OCI-LY3 (cell line): ENCODE data around the gene BICD1.

Experiments used
- EZH2phosphoT487 ChIP-seq: fragments of 200-600 bp; shearing (Covaris generic); IDR thresholded peaks from 2 replicates; pipeline ENCODE4 v1.6.1; 2018; ENCODE audit warnings: antibody characterized with exemption, mixed run types, low read depth
- TF ChIP-seq, protein P1 (sequence below): fragments of 200-600, 300-600 bp; sonication (generic); IDR thresholded peaks from 2 replicates; pipeline ENCODE4 v1.5.1; 2014; ENCODE audit warnings: antibody characterized with exemption, low read length, low read depth

- TF ChIP-seq, protein P1, sequence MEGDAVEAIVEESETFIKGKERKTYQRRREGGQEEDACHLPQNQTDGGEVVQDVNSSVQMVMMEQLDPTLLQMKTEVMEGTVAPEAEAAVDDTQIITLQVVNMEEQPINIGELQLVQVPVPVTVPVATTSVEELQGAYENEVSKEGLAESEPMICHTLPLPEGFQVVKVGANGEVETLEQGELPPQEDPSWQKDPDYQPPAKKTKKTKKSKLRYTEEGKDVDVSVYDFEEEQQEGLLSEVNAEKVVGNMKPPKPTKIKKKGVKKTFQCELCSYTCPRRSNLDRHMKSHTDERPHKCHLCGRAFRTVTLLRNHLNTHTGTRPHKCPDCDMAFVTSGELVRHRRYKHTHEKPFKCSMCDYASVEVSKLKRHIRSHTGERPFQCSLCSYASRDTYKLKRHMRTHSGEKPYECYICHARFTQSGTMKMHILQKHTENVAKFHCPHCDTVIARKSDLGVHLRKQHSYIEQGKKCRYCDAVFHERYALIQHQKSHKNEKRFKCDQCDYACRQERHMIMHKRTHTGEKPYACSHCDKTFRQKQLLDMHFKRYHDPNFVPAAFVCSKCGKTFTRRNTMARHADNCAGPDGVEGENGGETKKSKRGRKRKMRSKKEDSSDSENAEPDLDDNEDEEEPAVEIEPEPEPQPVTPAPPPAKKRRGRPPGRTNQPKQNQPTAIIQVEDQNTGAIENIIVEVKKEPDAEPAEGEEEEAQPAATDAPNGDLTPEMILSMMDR, result no peak
- no peak for TF ChIP-seq EZH2phosphoT487
These were observed 38.4 kb downstream of the BICD1 start for GRCh38 chr12:32145096-32145495.
